GM18873 (cell line): ENCODE data around the gene CCDC34.
A peak's percentile ranks its signal among the peaks of the same experiment; 100 is the strongest.
"Not testable (repeated sequence)": the region's sequence is repeated elsewhere in the genome, so short reads cannot be mapped to it uniquely, and the experiment has no call there.

Source experiments
- ATAC-seq: cut with Tn5 transposase; IDR thresholded peaks from one replicate; pipeline ENCODE4 v1.9.1; 2021; ENCODE audit warnings: mild to moderate bottlenecking, moderate library complexity, moderate number of reproducible peaks; ENCODE audit not compliant: unreplicated experiment, low FRiP score

CCDC34 gene

DNA sequence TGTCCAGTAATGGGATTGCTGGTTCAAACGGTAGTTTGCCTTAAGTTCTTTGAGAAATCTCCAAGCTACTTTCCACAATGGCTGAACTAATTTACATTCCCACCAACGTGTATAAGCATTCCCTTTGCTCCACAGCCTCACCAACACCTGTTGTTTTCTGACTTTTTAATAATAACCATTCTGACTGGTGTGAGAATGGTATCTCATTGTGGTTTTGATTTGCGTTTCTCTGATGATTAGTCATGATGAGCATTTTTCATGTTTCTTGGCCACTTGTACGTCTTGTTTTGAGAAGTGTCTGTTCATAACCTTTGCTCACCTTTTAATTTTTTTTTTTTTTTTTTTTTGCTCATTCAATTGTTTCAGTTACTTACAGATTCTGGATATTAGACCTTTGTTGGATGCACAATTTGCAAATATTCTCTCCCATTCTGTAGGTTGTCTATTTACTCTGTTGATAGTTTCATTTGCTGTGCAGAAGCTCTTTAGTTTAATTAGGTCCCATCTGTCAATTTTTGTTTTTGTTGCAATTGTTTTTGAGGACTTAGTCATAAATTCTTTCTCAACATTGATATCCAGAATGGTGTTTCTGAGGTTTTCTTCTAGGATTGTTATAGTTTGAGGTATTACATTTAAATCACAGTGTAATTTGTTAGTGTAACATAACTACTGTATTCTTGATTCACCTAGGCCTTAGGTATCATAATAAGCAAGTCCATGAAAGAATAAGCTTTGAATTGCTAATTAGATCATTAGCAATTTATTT lies 33.0 kb downstream of the CCDC34 start:
- no peak for ATAC-seq

- ATAC-seq, result no peak
These were observed 34.4 kb downstream of the CCDC34 start for GRCh38 chr11:27328614-27329013.

DNA sequence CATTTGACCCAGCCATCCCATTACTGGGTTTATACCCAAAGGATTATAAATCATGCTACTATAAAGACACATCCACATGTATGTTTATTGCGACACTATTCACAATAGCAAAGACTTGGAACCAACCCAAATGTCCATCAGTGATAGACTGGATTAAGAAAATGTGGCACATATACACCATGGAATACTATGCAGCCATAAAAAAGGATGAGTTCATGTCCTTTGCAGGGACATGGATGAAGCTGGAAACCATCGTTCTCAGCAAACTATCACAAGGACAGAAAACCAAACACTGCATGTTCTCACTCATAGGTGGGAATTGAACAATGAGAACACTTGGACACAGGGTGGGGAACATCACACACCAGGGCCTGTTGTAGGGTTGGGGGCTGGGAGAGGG lies 36.0 kb downstream of the CCDC34 start:
- not testable (repeated sequence) for ATAC-seq

DNA sequence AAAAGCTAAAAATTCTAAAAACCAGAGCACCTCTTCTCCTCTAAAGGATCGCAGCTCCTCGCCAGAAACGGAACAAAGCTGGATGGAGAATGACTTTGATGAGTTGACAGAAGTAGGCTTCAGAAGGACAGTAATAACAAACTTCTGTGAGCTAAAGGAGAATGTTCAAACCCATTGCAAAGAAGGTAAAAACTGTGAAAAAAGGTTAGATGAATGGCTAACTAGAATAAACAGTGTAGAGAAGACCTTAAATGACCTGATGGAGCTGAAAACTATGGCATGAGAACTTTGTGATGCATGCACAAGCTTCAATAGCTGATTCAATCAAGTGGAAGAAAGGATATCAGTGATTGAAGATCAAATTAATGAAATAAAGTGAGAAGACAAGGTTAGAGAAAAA lies 40.8 kb downstream of the CCDC34 start:
- not testable (repeated sequence) for ATAC-seq

DNA sequence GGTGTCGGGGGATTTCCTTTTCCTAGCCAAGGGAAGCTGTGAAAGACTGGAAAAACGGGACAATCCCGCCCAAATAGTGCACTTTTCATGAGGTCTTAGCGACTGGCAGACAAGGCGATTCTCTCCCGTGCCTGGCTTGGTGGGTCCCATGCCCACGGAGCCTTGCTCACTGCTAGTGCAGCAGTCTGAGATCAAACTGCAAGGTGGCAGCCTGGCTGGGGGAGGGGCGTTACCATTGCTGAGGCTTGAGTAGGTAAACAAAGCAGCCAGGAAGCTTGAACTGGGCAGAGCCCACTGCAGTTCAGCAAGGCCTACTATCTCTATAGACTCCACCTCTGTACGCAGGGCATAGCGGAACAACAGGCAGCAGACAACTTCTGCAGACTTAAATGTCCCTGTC lies 41.7 kb downstream of the CCDC34 start:
- not testable (repeated sequence) for ATAC-seq

- ATAC-seq, result peak; percentile 99
These were observed 43.9 kb downstream of the CCDC34 start for GRCh38 chr11:27319072-27319471.

DNA sequence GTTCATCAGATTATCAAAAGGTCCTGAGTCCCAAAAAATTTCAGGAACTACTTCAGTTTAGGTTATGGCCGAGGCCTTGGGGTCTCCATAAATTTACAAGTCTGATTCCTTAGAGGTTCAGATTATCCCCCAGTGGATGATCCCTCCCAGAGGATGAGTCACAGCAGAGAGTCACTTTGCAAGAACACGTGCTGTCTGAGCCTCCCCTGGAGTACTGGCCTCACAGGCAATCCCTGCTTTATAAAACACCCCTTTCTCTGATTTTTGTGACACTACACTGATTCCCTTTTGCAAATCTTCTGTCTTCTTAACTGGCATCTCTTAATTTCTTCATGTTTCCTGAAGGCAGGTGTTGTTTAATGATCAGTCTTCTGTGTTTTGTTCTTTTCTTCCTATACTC lies 45.3 kb downstream of the CCDC34 start:
- ATAC-seq, result no peak

DNA sequence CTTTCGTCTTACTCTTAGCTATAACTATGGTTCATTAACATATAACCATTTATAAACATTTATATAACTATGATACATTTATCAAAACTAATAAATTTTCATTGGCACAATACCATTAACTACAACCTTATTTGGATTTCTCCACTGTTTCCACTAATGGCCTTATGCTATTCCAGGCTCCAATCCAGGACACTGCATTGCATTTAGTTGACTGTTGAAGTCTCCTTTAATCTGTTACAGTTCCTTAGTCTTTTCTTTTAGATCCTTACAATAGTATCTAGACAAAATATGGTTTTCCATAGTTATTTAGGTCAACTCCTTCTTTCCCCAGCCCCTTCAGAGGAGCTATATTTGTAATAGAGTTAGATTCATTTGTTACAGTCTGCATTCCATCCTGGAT lies 47.2 kb downstream of the CCDC34 start:
- ATAC-seq, result no peak

- ATAC-seq, result no peak
These were observed 49.7 kb downstream of the CCDC34 start for GRCh38 chr11:27313157-27313821.

- ATAC-seq, result no peak
These were observed 50.9 kb downstream of the CCDC34 start for GRCh38 chr11:27312110-27312509.

DNA sequence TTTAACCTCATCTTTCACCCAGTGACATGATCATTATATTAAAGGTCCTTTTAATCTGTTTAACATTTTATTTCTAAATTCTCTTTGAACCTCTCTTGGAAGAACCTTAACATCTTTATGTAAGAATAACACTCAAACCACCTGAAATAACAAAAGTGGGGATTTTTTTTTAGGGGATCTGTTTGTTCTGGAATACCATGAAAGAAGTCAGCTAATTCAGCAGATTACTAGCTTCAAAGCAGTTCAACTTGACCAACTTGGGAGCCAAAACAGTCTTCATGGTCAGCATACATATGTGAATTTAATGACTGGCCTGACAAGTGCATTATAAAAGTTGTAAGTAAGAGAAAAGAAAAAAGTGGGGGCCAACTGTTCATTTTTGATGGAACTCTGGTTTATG lies 52.3 kb downstream of the CCDC34 start:
- ATAC-seq, result no peak

- ATAC-seq, result no peak
These were observed 52.8 kb downstream of the CCDC34 start for GRCh38 chr11:27310182-27310581.

DNA sequence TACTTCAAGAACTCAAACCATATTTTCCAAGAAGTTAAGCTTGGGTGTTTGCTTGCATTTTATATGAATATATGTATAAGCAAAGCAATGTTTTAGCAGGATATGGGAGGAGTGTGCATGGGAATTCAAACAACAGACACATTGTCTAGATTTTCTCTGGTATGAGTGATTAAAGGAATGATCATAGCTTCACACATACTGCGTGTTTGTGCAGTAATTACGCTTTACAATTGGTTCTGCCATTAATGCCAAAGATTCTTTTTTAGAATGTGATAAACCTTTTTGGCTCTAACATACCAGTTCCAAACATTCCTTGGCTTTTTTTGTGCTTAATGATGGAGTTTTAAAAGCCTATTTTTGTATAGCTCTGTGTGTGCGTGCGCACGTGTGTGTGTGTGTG lies 54.0 kb downstream of the CCDC34 start:
- no peak for ATAC-seq

DNA sequence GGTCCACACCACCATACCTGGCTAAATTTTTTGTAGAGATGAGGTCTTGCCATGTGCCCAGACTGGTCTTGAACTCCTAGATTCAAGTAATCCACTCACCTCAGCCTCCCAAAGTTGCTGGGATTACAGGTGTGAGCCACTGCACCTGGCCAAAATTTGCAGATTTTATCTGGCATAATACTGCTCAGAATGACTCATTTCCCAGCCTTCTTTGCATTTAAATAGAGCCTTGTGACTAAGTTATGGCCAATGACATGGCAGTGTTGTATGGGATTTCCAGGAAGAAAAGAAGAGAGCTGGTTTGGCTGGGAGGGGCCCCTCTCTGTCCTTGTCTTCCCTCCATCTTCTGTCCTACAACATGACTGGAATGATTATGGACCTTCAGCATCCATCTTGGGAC lies 55.8 kb downstream of the CCDC34 start:
- ATAC-seq, result no peak

DNA sequence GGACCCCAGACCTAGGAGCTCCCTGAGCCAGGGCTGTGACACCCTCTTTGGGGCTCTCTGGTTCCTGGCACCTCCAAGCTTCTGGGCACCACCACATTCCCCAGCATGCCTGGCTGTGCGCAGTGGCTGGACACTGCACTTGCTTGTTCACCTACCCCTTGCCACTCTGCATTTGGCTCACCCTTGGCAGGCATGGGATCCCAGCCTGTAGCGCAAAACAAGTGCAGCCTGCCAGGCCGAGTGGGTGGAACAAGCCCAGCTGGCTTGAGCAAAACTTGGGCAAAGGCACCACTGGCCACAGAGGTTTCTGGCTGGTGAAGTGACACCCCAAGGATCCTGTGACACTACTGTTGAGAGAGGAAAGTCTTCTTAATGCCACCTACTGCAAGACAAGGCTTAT lies 57.3 kb downstream of the CCDC34 start:
- no peak for ATAC-seq

GRCh38 chr11:27304514-27304913 lies 58.5 kb downstream of the CCDC34 start:
- no peak for ATAC-seq

DNA sequence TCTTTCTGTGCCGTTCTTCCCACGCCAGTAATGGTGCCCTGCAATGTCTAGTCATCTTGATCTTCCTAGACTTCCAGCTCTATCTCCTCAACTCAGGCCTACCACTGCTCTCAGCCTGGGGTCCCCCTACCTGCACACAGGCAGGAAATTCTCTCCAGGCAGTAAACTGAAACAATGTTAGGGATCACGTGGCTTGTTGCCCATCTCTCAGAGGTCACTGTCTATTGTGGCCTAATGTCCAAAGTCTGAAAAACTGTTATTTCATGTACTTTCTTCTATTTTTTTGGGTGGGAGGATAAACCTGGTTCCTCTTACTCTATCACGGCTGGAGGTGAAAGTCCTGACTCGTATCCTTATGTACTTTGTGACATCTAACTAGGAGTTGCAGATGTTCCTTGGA lies 59.1 kb downstream of the CCDC34 start:
- ATAC-seq, result no peak

GRCh38 chr11:27300974-27301373 lies 62.0 kb downstream of the CCDC34 start:
- ATAC-seq, result no peak

DNA sequence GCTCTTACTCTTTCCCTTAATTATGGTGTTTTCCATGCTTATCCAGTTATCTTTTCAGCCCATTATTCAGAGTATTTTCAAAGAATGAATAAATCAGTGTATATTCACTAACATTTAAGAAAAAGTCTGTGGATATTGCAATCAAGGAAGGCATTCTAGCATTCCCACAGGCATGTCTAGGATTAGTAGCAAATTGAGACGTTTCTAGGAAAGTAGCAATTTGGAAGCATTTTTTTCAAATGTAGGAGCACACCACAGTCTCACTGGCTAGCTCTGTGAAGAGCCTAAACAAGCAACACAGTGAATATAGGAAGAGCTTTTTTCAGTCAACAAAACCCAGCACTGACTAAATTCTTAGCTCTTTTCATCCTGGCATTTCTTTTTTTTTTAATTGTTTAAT lies 65.4 kb downstream of the CCDC34 start:
- no peak for ATAC-seq

DNA sequence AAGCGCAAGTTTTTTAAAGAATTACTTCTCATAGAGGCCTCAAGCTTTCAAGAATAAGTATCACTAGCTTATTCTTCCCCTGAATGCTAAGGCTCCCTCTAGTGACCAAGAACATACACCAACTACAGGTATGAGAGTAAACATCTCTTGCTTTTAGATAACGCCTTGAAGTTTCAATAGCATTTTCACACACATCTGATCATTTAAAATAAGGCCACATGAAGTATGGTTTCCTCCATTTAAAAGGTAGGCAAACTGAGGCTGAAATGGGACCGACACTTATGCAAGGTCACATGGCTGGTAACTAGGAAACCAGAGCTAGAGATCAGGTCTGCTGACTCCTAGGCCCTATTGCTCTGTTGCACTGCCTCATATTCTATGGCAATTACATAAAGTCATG lies 66.5 kb downstream of the CCDC34 start:
- peak; percentile 82 for ATAC-seq

DNA sequence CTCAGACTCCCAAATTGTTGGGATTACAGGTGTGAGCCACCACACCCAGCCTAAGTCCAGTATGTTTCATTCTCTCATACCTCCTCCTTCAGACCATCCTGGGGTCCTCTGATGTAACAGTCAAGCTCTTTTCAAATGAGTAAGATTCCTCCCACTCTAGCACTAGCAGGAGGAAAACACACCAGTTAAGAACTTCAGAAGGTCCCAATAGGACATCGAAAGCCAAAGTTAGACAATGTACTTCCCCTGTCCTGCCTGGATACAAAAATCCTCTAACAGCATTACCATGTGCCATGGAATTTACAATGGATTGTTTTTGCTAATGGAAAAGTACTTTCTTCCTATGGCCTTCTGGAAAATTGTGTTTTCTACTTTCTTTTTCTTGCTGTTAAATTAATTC lies 67.1 kb downstream of the CCDC34 start:
- ATAC-seq, result no peak

- no peak for ATAC-seq
These were observed 68.4 kb downstream of the CCDC34 start for GRCh38 chr11:27294654-27295053.
